ENCODE results near the gene RPS6KA1.

- no peak for TF ChIP-seq CTCF (IDR thresholded peaks at IDR 0.05; ENCODE audit: low read length)
- no peak for TF ChIP-seq EZH2phosphoT487 (IDR thresholded peaks at IDR 0.05; ENCODE audit: low read length)
Observed at GRCh38 chr1:26531651-26532131, 2.1 kb downstream of the RPS6KA1 start.

Measured in MM.1S (cell line).